HG03469 (cell line): Measurements from ENCODE around the gene GPR78.

Experiments used
- ATAC-seq: cut with Tn5 transposase; IDR thresholded peaks from one replicate; pipeline ENCODE4 v1.9.1; 2021; ENCODE audit warnings: mild to moderate bottlenecking, moderate library complexity, moderate number of reproducible peaks; ENCODE audit not compliant: unreplicated experiment

Gene GPR78

GRCh38 chr4:8545439-8545765, 34.8 kb upstream of the GPR78 start:
- no peak for ATAC-seq

- no peak for ATAC-seq
These were observed 33.5 kb upstream of the GPR78 start for GRCh38 chr4:8546766-8547107.

- ATAC-seq: no peak
These were observed 32.9 kb upstream of the GPR78 start for GRCh38 chr4:8547108-8547911.

GRCh38 chr4:8547912-8548730, 32.1 kb upstream of the GPR78 start:
- no peak for ATAC-seq

- ATAC-seq: no peak
These were observed 31.4 kb upstream of the GPR78 start for GRCh38 chr4:8548731-8549351.

GRCh38 chr4:8549352-8549931, 30.8 kb upstream of the GPR78 start:
- no peak for ATAC-seq

GRCh38 chr4:8550691-8551090, 29.5 kb upstream of the GPR78 start:
- no peak for ATAC-seq

GRCh38 chr4:8552024-8552423, 28.2 kb upstream of the GPR78 start:
- ATAC-seq: no peak

- no peak for ATAC-seq
These were observed 27.5 kb upstream of the GPR78 start for GRCh38 chr4:8552581-8553205.

GRCh38 chr4:8553216-8553615, 27.0 kb upstream of the GPR78 start:
- no peak for ATAC-seq

- no peak for ATAC-seq
These were observed 26.2 kb upstream of the GPR78 start for GRCh38 chr4:8553991-8554405.

GRCh38 chr4:8554555-8555100, 25.6 kb upstream of the GPR78 start:
- ATAC-seq: no peak

- no peak for ATAC-seq
These were observed 24.5 kb upstream of the GPR78 start for GRCh38 chr4:8555716-8556115.

- no peak for ATAC-seq
These were observed 23.6 kb upstream of the GPR78 start for GRCh38 chr4:8556341-8557150.

- ATAC-seq: no peak
These were observed 22.8 kb upstream of the GPR78 start for GRCh38 chr4:8557151-8558076.

GRCh38 chr4:8558080-8558960, 21.9 kb upstream of the GPR78 start:
- no peak for ATAC-seq

GRCh38 chr4:8559011-8559410, 21.2 kb upstream of the GPR78 start:
- no peak for ATAC-seq
